HPDE6-E6E7 (cell line): ENCODE measurements around the gene SNX25.
"Not testable (repeated sequence)": the region's sequence is repeated elsewhere in the genome, so short reads cannot be mapped to it uniquely, and the experiment has no call there.

Experiments used
- DNase-seq: peaks from one replicate; pipeline ENCODE4 v3.0.0; 2011; ENCODE audit warnings: missing footprints; ENCODE audit errors: extremely low spot score

SNX25 gene

DNA sequence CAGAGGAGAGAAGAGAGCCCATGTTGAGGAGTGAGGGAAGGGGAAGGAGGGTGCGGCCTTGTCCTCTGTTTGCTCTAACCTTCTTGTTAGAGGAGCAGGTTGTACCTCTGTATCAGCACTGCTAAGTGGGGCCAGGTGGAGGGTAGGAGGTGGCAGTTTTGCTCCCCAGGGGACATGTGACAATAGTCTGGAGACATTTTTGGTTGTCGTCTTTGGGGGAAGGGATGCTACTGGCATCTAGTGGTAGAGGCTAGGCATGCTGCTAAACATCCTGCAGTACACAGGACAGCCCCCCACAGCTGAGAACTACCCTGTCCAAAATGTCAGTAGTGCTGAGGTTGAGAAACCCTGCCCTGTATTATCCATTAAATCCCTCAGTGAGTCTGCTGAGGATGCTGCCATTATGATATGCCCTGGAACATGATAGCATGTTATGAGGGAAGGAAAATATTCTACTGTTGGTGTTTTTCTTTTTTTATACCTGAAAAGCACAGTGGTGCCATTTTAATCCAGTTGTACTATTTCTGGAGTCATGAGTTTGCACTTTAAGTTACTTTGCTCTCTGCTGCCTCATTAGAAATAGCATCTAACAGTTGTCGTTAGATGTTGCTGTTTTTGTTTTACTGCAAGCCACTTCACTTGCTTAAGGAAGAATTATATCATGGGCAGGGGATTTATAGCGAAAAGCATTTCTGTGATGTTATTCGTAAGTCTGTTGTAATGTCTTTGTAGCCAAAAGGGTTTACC lies 95.7 kb downstream of the SNX25 start:
- no peak for DNase-seq

GRCh38 chr4:185305979-185306442 lies 96.6 kb downstream of the SNX25 start:
- peak; percentile 67 for DNase-seq

- peak; percentile 45 for DNase-seq
Measured at GRCh38 chr4:185307136-185307950, 97.9 kb downstream of the SNX25 start.

GRCh38 chr4:185309770-185310169 lies 100.4 kb downstream of the SNX25 start:
- no peak for DNase-seq

GRCh38 chr4:185311113-185311888 lies 101.9 kb downstream of the SNX25 start:
- DNase-seq, result no peak

DNA sequence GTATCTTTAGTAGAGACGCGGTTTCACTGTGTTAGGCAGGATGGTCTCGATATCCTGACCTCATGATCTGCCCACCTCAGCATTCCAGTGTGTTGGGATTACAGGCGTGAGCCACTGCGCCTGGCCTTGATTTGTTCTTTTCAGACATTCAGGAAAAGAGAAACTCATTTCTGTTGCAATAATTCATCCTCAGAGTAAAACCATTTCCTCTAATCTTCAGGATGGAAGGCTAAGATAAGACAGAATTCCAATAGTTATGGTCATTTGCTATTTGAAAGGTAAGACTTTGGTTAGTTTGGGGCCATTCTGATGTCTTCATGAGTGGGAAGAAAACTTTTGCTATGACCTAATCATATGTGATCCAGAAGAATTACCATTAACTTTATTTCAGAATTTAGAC lies 103.3 kb downstream of the SNX25 start:
- DNase-seq, result no peak

GRCh38 chr4:185317462-185317861 lies 108.1 kb downstream of the SNX25 start:
- DNase-seq, result not testable (repeated sequence)

DNA sequence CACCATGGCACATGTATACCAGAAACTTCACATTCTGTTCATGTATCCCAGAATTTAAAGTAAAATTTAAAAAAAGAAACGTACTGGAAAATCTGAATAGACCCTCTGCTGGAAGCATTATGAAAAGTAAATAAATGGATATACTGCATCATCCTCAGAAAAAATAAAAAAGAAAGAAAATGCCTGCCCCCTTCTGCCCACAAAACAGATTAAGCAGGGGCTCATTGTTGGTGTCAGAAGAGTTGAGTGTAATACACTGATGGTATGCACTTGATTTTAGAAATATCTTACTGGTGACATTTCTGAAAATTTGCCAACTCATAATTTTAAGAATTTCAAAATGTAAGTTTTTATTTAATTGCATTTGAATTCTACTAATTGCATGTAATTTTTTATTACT lies 108.5 kb downstream of the SNX25 start:
- DNase-seq, result no peak

- no peak for DNase-seq
Measured at GRCh38 chr4:185318679-185319078, 109.3 kb downstream of the SNX25 start.

GRCh38 chr4:185322803-185323202 lies 113.4 kb downstream of the SNX25 start:
- no peak for DNase-seq

GRCh38 chr4:185323606-185324005 lies 114.2 kb downstream of the SNX25 start:
- no peak for DNase-seq

DNA sequence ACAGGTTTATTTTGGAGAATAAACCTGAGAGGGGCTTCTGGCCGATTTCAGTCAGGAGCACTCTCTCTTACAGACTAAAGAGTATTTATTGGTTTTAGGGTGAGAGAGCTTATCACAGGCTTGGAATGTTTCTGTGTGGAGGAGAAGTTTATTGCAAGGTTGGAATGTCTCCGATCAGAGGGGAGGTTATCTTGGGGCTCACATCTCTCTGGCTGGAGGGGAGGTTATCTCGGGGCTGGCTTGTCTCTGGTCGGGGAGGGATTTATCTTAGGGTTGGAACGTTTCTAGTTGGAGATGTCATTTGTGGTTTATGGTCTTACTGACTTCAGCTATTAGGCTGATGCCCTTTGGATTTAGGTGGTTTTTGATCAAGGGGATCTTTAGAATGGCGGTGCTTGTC lies 115.0 kb downstream of the SNX25 start:
- DNase-seq, result not testable (repeated sequence)

DNA sequence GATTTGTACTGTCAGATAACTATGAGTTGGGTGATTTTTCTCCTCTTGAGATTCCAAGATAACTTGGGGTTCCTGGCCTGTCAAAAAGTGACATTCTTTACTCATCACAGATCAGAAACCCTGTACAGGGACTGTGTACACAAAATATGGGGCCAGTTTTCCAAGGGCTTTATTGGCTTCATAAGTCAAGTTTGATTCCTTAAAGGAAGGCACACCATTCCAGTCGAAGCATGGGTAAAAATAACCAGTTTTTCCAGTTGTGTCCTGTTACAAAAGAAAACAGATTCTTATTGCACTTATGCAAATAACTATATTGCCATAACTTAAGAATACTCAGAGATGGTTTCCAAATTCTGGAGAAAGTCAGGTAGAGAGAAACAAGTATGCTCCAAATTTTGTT lies 116.3 kb downstream of the SNX25 start:
- not testable (repeated sequence) for DNase-seq

GRCh38 chr4:185328586-185328985 lies 119.2 kb downstream of the SNX25 start:
- DNase-seq, result no peak

- DNase-seq, result not testable (repeated sequence)
Measured at GRCh38 chr4:185329879-185330510, 120.6 kb downstream of the SNX25 start.

DNA sequence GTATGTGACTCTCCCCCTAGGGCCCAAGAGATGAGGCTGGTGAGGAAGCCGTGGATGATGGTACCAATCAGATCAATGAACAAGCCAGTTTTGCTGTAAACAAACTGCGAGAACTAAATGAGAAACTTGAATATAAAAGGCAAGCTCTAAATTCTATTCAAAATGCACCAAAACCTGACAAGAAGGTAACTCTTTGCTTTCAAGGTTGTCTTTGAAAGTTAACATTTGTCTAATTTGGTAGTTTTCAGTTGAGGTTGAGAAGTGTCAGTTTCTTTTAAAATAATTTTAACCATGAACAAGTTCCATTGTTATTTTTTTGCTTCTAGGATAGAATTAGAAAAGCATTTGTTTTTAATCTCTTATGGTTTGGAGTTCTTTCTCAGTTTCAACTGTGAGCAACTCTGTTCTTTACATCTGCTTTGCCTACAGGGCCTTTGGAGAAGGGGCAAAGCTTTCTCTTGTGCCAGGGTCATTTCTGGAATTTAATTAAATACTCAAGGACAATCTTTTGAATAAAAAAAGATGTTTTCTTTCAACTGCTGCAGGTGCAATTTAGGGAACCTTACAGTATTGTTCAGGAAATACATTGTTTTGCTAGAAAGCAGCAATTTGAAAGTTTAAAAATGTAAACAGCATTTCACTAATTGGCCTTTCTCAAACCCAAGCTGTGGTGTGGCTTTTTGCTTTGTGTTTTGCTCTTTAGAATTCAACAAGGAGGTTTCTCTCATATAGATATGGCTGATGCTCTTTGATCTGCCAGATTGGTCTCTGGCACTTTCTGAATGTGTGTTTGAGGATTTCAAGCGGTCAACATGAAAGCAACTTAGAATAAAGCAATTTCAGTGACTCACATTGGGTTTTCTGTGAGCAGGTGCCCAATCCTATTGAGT lies 123.4 kb downstream of the SNX25 start:
- no peak for DNase-seq

GRCh38 chr4:185334326-185334725 lies 124.9 kb downstream of the SNX25 start:
- DNase-seq, result no peak

GRCh38 chr4:185335579-185335978 lies 126.2 kb downstream of the SNX25 start:
- no peak for DNase-seq

- DNase-seq, result no peak
Measured at GRCh38 chr4:185339941-185340340, 130.5 kb downstream of the SNX25 start.

DNA sequence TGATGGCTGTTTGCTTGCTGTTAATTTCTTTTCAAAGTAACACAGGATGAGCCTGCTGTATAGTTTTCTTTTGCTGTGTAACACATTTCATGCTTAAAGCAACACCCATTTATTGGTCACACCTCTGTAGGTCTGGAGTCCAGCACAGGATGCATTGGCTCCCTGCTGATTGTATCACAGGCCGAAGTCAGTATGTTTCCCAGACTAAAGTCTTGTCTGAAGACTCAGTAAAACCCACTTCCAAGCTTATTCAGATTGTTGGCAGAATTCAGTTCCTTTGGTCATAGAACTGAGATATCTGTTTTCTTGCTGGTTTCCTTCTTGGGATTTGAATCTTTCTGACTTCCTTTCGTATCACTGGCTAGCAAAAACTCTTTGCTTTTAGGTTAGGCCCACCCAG lies 132.0 kb downstream of the SNX25 start:
- DNase-seq, result no peak

DNA sequence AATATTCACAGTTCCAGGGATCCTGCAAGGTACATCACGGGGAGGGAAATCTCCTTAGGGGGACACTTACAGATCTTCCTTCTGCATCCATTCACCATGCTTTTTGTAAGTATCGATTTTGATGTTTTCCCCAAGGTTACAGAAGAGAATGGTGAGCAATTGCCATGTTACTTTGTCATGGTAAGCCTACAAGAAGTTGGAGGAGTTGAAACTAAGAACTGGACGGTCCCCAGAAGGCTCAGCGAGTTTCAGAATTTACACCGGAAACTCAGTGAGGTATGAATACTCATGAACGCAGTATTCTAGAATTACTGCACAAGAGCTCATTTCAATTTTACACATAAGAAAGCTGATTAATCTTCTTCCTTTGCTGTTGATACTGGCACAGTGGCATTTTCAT lies 132.4 kb downstream of the SNX25 start:
- DNase-seq, result no peak
